Measurements from ENCODE around the gene GPR160.

DNA sequence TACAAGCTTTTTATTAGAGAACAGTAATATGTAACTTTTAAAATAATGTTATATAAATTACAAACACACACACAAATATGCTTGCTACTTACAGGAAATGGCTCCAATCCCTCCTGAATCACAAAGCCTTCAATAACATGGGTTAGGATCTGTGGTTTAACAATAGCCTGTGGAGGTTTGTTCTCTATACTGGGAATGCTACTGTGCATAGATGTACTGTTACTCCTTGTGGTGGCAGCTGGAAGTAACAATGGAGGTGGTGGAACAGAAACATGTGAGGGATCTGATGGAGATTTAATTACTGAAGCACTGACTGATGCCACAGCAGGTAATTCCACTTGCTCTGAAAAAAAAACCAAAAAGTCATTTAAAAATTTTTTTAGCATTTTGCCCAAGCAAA, 79.3 kb downstream of the GPR160 start:
- TF ChIP-seq RAD21 (IDR thresholded peaks at IDR 0.05; ENCODE audit: low read depth) (no peak), EZH2 (IDR thresholded peaks at IDR 0.05) (no peak), POLR2AphosphoS5 (IDR thresholded peaks at IDR 0.05; ENCODE audit: low read depth, low read length) (no peak), CBX3 (IDR thresholded peaks at IDR 0.05; ENCODE audit: low read depth) (no peak)
- TF ChIP-seq, protein P1, sequence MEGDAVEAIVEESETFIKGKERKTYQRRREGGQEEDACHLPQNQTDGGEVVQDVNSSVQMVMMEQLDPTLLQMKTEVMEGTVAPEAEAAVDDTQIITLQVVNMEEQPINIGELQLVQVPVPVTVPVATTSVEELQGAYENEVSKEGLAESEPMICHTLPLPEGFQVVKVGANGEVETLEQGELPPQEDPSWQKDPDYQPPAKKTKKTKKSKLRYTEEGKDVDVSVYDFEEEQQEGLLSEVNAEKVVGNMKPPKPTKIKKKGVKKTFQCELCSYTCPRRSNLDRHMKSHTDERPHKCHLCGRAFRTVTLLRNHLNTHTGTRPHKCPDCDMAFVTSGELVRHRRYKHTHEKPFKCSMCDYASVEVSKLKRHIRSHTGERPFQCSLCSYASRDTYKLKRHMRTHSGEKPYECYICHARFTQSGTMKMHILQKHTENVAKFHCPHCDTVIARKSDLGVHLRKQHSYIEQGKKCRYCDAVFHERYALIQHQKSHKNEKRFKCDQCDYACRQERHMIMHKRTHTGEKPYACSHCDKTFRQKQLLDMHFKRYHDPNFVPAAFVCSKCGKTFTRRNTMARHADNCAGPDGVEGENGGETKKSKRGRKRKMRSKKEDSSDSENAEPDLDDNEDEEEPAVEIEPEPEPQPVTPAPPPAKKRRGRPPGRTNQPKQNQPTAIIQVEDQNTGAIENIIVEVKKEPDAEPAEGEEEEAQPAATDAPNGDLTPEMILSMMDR (IDR thresholded peaks at IDR 0.05 in 2 of 3, conservative IDR thresholded peaks at IDR 0.05 in 1 of 3; ENCODE audit: borderline replicate concordance in 1 of 3, insufficient read depth in 1 of 3, low read depth in 2 of 3, low read length in 2 of 3): peak in 2 of 3 experiments; percentile 48 to 51; a peak in 4 of 6 replicates
- TF ChIP-seq, protein P2, sequence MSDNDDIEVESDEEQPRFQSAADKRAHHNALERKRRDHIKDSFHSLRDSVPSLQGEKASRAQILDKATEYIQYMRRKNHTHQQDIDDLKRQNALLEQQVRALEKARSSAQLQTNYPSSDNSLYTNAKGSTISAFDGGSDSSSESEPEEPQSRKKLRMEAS (IDR thresholded peaks at IDR 0.05): no peak
